PC-3 (cell line): Measurements from ENCODE around the gene PROCA1.

ENCODE experiments used
- CTCF ChIP-seq: fragments of 300-600 bp; sonication (generic); conservative IDR thresholded peaks from 2 replicates; pipeline ENCODE4 v1.5.1; 2017; ENCODE audit warnings: antibody characterized with exemption, low read depth, mild to moderate bottlenecking, low read length
- EZH2 ChIP-seq: fragments of 300-600 bp; sonication (generic); IDR thresholded peaks from one replicate; pipeline ENCODE4 v1.6.1; 2017; ENCODE audit warnings: antibody characterized with exemption, mild to moderate bottlenecking, low read length; ENCODE audit not compliant: unreplicated experiment
- EZH2phosphoT487 ChIP-seq: fragments of 300-600 bp; sonication (generic); IDR thresholded peaks from 2 replicates; pipeline ENCODE4 v1.6.1; 2018; ENCODE audit warnings: mild to moderate bottlenecking, antibody characterized with exemption, low read length, borderline replicate concordance

GRCh38 chr17:28675490-28675889 is 36.2 kb downstream of the PROCA1 start:
- TF ChIP-seq CTCF (no peak), EZH2phosphoT487 (no peak), EZH2 (no peak)
